GM12864 (cell line): Measurements from ENCODE around the gene FNBP1L.
A peak's percentile ranks its signal among the peaks of the same experiment; 100 is the strongest.

Experiments used
- DNase-seq: peaks from one replicate; pipeline ENCODE4 v3.0.0-alpha.2; 2011; ENCODE audit warnings: low read depth
- H3K4me3 ChIP-seq: 2 replicates; pipeline ENCODE4 v1.5.1; 2011; ENCODE audit warnings: mild to moderate bottlenecking, low read depth, low read length, control low read depth
- CTCF ChIP-seq: IDR thresholded peaks from 2 replicates; pipeline ENCODE4 v1.5.1; 2011; ENCODE audit warnings: low read depth, mild to moderate bottlenecking, moderate library complexity, low read length, control low read depth, inconsistent platforms; ENCODE audit errors: missing control alignments

FNBP1L gene

GRCh38 chr1:93435443-93435842, 12.5 kb upstream of the FNBP1L start:
- no peak for DNase-seq
- H3K4me3 ChIP-seq = no peak overlapping the region
- TF ChIP-seq CTCF = no peak

GRCh38 chr1:93436496-93436895, 11.4 kb upstream of the FNBP1L start:
- no peak for DNase-seq
- no peak for TF ChIP-seq CTCF
- H3K4me3 ChIP-seq = no peak overlapping the region

GRCh38 chr1:93437976-93438605, 9.8 kb upstream of the FNBP1L start:
- peak; percentile 15 for DNase-seq
- no peak overlapping the region for H3K4me3 ChIP-seq
- peak; percentile 36 for TF ChIP-seq CTCF

- TF ChIP-seq CTCF = no peak
These were observed 9.2 kb upstream of the FNBP1L start for GRCh38 chr1:93438716-93439115.

GRCh38 chr1:93440272-93440671, 7.6 kb upstream of the FNBP1L start:
- TF ChIP-seq CTCF = no peak
- no peak overlapping the region for H3K4me3 ChIP-seq
- DNase-seq = no peak

More at GRCh38 chr1:93438716-93439115, 9.2 kb upstream of the FNBP1L start:
- DNase-seq = no peak
- H3K4me3 ChIP-seq = no peak overlapping the region

- no peak for TF ChIP-seq CTCF
- no peak overlapping the region for H3K4me3 ChIP-seq
- no peak for DNase-seq
These were observed 7.2 kb upstream of the FNBP1L start for GRCh38 chr1:93440706-93441105.

- TF ChIP-seq CTCF = no peak
- no peak for DNase-seq
- no peak overlapping the region for H3K4me3 ChIP-seq
These were observed 6.3 kb upstream of the FNBP1L start for GRCh38 chr1:93441589-93441988.
